OCI-LY1 (cell line): ENCODE measurements around the gene H1-8.

Source experiments
- H2AFZ ChIP-seq: fragments of 200-600 bp; sonication (generic), shearing (Covaris generic); 2 replicates; pipeline ENCODE4 v1.6.0; 2014; ENCODE audit warnings: antibody characterized with exemption, mild to moderate bottlenecking, low read length
- H3F3A ChIP-seq: fragments of 200-600 bp; sonication (generic), shearing (Covaris generic); 2 replicates; pipeline ENCODE4 v1.6.0; 2014; ENCODE audit warnings: mild to moderate bottlenecking, antibody characterized with exemption, low read length, moderate library complexity; ENCODE audit not compliant: insufficient read depth
- H3K27ac ChIP-seq: fragments of 200-600 bp; sonication (generic); 2 replicates; pipeline ENCODE4 v1.5.1; 2014; ENCODE audit warnings: low read length, mixed run types, mild to moderate bottlenecking, low read depth; ENCODE audit not compliant: poor library complexity, severe bottlenecking
- H3K27me3 ChIP-seq: fragments of 200-600 bp; sonication (generic); 2 replicates; pipeline ENCODE4 v1.6.0; 2014; ENCODE audit warnings: antibody characterized with exemption, mild to moderate bottlenecking, low read length, moderate library complexity; ENCODE audit not compliant: insufficient read depth
- H3K36me3 ChIP-seq: fragments of 200-600 bp; sonication (generic); 2 replicates; pipeline ENCODE4 v1.6.1; 2014; ENCODE audit warnings: mild to moderate bottlenecking, antibody characterized with exemption, low read length, moderate library complexity, mixed read lengths; ENCODE audit not compliant: insufficient read depth
- H3K4me1 ChIP-seq: fragments of 200-600 bp; sonication (generic); 2 replicates; pipeline ENCODE4 v1.5.1; 2014; ENCODE audit warnings: mild to moderate bottlenecking, low read length, moderate library complexity; ENCODE audit not compliant: insufficient read depth, severe bottlenecking
- H3K4me2 ChIP-seq: fragments of 200-600 bp; sonication (generic), shearing (Covaris generic); 2 replicates; pipeline ENCODE4 v1.6.1; 2014; ENCODE audit warnings: low read length
- H3K4me3 ChIP-seq: fragments of 200-600 bp; sonication (generic); 2 replicates; pipeline ENCODE4 v1.5.1; 2014; ENCODE audit warnings: low read length, low read depth, mild to moderate bottlenecking, mixed read lengths; ENCODE audit not compliant: poor library complexity, severe bottlenecking
- H3K79me2 ChIP-seq: fragments of 200-600 bp; shearing (Covaris generic); 2 replicates; pipeline ENCODE4 v1.6.1; 2016; ENCODE audit warnings: mixed run types, low read length, mixed read lengths; ENCODE audit not compliant: insufficient read depth
- H3K9ac ChIP-seq: fragments of 200-600 bp; sonication (generic), shearing (Covaris generic); 2 replicates; pipeline ENCODE4 v1.6.1; 2014; ENCODE audit warnings: mild to moderate bottlenecking, low read length, mixed read lengths
- H3K9me2 ChIP-seq: fragments of 200-600 bp; sonication (generic), shearing (Covaris generic); 2 replicates; pipeline ENCODE4 v1.6.1; 2014; ENCODE audit warnings: low read depth, mild to moderate bottlenecking, low read length, mixed read lengths
- H3K9me3 ChIP-seq: fragments of 200-600 bp; shearing (Covaris generic); 2 replicates; pipeline ENCODE4 v1.6.1; 2014; ENCODE audit warnings: low read length, mixed read lengths
- H4K20me1 ChIP-seq: fragments of 200-600 bp; sonication (generic), shearing (Covaris generic); 2 replicates; pipeline ENCODE4 v1.6.0; 2016; ENCODE audit warnings: mild to moderate bottlenecking, low read length; ENCODE audit not compliant: insufficient read depth
- EZH2 ChIP-seq: fragments of 200-600 bp; sonication (generic), shearing (Covaris generic); IDR thresholded peaks from 2 replicates; pipeline ENCODE4 v1.8.0; 2017; ENCODE audit warnings: borderline replicate concordance, mixed run types, mild to moderate bottlenecking, antibody characterized with exemption, low read length, moderate library complexity, mixed read lengths
- TF ChIP-seq, protein P1 (sequence below): fragments of 200-600 bp; sonication (generic), shearing (Covaris generic); IDR thresholded peaks from 2 replicates; pipeline ENCODE4 v1.5.1; 2017; ENCODE audit warnings: mild to moderate bottlenecking, antibody characterized with exemption, low read length, moderate library complexity, mixed read lengths

The H1-8 gene

DNA sequence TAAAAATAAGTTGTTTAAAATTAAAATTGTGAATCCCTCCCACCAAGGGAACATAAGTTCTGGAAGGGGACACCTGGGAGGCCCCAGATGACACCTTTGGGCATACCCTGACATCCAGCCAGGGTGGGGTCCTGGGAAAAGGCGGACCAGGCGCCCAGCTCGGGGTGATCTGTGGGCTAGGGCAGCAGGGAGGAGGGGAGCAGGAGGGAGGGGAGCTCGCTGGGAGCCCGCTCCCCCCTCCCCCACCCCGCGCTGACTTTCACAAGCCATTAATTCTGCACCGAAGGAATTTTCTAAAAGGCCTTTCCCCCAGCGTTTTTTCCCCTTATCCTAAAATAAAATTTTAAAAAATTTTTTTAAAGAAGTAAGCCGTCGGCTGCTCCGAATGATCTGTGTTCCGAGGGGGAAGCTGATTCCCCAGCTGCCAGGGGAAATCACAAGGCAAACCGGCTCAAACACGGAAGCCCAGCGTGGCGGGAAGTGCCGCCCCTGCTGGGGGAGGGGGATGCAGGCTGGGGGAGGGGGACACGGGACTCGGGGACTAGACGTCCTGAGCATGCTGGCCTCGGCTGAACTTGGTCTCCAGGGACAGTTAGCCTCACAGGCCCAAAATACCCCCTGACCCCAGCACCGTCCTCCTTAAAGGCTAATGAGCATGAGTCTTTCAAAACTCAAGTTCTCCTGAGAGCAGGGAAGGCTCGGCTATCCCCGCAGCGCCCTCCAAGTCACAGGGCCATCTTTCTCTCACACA is 49.6 kb downstream of the H1-8 start:
- Histone ChIP-seq H3K27ac (no peak overlapping the region), H3K9ac (no peak overlapping the region), H3F3A (no peaks in the 10 kb centered on the region), H3K9me3 (no peaks in the 10 kb centered on the region), H3K4me1 (peaks cover 22% of the 10 kb centered on the region), H3K9me2 (no peaks in the 10 kb centered on the region), H3K27me3 (peaks cover 19% of the 10 kb centered on the region; the same call in 1 of the 2 replicates), H3K79me2 (no peaks in the 10 kb centered on the region), H3K4me2 (peak overlapping the region; percentile 15; the same call in 1 of the 2 replicates), H2AFZ (no peak overlapping the region), H3K4me3 (no peak overlapping the region), H4K20me1 (no peaks in the 10 kb centered on the region), H3K36me3 (no peaks in the 10 kb centered on the region)
- TF ChIP-seq EZH2, result no peak
- TF ChIP-seq, protein P1, sequence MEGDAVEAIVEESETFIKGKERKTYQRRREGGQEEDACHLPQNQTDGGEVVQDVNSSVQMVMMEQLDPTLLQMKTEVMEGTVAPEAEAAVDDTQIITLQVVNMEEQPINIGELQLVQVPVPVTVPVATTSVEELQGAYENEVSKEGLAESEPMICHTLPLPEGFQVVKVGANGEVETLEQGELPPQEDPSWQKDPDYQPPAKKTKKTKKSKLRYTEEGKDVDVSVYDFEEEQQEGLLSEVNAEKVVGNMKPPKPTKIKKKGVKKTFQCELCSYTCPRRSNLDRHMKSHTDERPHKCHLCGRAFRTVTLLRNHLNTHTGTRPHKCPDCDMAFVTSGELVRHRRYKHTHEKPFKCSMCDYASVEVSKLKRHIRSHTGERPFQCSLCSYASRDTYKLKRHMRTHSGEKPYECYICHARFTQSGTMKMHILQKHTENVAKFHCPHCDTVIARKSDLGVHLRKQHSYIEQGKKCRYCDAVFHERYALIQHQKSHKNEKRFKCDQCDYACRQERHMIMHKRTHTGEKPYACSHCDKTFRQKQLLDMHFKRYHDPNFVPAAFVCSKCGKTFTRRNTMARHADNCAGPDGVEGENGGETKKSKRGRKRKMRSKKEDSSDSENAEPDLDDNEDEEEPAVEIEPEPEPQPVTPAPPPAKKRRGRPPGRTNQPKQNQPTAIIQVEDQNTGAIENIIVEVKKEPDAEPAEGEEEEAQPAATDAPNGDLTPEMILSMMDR, result no peak

DNA sequence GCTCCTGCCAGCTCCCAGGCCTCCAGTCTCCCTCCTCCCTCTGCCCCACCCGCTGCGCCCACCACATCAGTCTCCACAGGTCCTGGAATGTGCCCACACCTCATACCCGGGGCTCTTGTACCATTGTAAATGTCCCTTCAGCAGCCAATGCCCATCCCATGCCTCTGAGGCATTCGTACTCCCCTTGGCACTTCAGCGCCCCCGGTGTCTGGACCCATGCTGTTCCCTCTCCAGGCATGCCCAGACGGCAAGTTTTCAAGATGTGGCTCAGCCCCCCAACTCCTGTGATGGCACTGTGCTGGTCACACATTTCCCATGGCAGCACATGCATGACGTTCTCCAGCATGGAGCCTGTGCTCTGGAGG is 50.2 kb downstream of the H1-8 start:
- H2AFZ ChIP-seq, result no peak overlapping the region
- H3K4me1 ChIP-seq, result peaks cover 22% of the 10 kb centered on the region
- no peaks in the 10 kb centered on the region for H3F3A ChIP-seq
- H3K9me2 ChIP-seq, result no peaks in the 10 kb centered on the region
- no peaks in the 10 kb centered on the region for H3K79me2 ChIP-seq
- no peak overlapping the region for H3K9ac ChIP-seq
- H3K4me2 ChIP-seq, result peak overlapping the region; percentile 15; the same call in 1 of the 2 replicates
- H3K27me3 ChIP-seq, result peaks cover 22% of the 10 kb centered on the region; the same call in 1 of the 2 replicates
- no peaks in the 10 kb centered on the region for H4K20me1 ChIP-seq
- H3K4me3 ChIP-seq, result no peak overlapping the region
- no peak overlapping the region for H3K27ac ChIP-seq
- TF ChIP-seq, protein P1, result peak; percentile 54
- no peak for TF ChIP-seq EZH2
- no peaks in the 10 kb centered on the region for H3K36me3 ChIP-seq
- H3K9me3 ChIP-seq, result no peaks in the 10 kb centered on the region

DNA sequence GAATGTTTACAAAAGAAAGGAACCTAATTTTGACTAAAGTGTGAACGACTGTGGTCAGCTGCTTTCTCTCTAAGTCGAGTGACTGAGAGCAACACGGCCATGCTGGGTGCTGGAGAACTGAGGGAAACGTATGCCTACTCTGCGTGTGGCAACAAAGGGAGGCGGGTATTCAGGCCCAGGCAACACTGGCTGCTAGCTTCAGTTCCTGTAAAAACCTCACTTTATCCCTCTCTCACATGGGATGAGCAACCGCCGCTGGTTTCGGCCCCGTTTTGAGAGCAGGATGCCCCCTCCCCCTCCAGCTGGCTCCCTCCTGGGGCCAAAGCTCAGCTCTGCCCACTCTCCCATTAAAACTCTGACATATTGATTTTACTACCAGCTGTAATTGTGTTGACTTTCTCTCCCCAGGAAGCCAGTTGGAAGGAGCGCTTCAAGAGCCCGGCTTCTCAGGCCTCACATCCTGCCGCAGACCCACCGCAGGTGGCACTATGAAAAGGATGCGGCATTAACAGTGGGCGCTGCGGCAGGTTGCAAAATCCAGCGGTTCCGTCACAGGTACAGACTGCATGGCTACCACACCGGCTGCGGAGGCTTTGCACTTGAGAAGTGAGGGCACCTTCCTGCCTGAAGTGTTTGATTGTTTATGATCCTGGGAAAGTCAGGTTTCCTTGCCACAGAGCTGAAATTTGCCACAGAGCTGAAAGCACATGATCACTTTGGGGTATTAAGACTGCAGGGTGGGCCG is 50.8 kb downstream of the H1-8 start:
- H3K27me3 ChIP-seq, result peaks cover 23% of the 10 kb centered on the region; the same call in 1 of the 2 replicates
- H4K20me1 ChIP-seq, result no peaks in the 10 kb centered on the region
- TF ChIP-seq EZH2, result no peak
- TF ChIP-seq, protein P1, result no peak; the same call in 1 of the 2 replicates
- no peaks in the 10 kb centered on the region for H3K9me3 ChIP-seq
- H3K79me2 ChIP-seq, result no peaks in the 10 kb centered on the region
- H3K4me1 ChIP-seq, result peaks cover 22% of the 10 kb centered on the region
- no peak overlapping the region for H3K27ac ChIP-seq
- H3K9me2 ChIP-seq, result no peaks in the 10 kb centered on the region
- no peaks in the 10 kb centered on the region for H3F3A ChIP-seq
- no peak overlapping the region for H3K4me3 ChIP-seq
- H3K36me3 ChIP-seq, result no peaks in the 10 kb centered on the region
- no peak overlapping the region for H3K9ac ChIP-seq
- no peak overlapping the region for H3K4me2 ChIP-seq
- H2AFZ ChIP-seq, result no peak overlapping the region
